HG03457 (cell line): ENCODE data around the gene CASS4.
"Not testable (repeated sequence)": the region's sequence is repeated elsewhere in the genome, so short reads cannot be mapped to it uniquely, and the experiment has no call there.

Experiments used
- ATAC-seq: cut with Tn5 transposase; IDR thresholded peaks from one replicate; pipeline ENCODE4 v1.9.1; 2021; ENCODE audit warnings: moderate number of reproducible peaks; ENCODE audit not compliant: unreplicated experiment

The CASS4 gene, protein sequence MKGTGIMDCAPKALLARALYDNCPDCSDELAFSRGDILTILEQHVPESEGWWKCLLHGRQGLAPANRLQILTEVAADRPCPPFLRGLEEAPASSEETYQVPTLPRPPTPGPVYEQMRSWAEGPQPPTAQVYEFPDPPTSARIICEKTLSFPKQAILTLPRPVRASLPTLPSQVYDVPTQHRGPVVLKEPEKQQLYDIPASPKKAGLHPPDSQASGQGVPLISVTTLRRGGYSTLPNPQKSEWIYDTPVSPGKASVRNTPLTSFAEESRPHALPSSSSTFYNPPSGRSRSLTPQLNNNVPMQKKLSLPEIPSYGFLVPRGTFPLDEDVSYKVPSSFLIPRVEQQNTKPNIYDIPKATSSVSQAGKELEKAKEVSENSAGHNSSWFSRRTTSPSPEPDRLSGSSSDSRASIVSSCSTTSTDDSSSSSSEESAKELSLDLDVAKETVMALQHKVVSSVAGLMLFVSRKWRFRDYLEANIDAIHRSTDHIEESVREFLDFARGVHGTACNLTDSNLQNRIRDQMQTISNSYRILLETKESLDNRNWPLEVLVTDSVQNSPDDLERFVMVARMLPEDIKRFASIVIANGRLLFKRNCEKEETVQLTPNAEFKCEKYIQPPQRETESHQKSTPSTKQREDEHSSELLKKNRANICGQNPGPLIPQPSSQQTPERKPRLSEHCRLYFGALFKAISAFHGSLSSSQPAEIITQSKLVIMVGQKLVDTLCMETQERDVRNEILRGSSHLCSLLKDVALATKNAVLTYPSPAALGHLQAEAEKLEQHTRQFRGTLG

DNA sequence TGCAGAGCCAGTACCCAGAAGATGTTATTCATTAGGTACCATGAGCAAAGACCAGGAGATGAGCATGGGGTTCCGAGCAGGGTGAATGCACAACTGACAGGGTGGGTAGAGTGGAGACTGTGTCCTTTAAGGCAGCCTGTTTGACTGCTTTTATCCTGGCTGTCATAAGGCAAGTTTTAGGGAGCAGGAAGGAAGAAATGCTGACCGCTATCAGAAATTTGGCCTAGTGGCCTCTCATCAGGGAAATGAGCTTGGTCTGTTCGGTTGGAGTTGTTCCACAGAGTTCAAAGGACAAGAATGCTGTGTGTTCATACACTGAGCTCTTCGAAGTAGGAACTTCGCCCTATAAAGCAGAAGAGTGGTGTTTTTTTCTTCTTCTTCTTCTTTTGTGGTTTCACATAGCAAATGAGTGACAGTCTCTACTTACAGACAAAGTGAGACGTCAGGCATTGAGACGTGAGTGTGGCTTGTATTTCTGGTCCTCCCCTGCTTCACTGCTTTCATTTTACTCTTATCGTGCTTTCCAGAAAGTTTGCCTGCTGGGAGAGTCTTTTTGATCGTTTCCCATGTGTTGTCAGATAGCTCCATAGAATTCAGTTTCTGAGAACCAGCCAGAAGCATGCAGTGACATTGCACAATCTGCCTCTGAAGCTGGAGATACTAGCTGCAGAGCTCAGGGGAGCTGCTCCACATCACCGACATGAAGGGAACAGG is at the start of gene CASS4:
CASS4 (plus strand) TSS at position 502 of the 714 bp plus-strand sequence; CDS start at position 701, 199 bp downstream.
- ATAC-seq: no peak

DNA sequence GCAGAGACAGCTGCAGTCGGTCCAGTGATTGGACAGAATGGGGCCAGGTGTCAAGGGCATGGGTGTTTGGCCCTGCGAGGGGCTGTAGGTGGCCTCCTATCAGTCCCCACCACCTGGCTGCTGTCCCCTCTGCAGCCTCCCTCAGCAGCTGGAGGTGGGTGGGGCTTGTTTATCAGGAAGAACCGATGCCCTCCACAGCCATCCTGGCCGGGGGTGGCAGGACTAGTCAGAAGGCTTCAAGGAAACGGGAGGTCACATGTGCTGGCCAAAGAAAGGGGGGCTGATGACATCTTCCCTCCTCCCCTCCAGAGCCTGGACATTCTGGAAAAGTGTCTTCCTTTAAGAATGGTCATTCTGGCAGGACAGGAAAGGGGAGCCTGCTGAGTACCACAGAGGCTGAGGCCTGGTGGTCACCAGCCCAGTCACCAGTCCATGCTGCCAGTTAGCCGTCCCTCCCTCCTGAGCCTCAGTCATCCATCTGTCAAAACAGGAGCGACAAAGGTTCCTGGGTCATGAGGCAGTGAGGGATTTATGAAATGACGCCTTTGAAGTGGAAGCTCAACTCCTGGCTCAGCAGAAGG is 49.1 kb upstream of the CASS4 start:
- no peak for ATAC-seq

DNA sequence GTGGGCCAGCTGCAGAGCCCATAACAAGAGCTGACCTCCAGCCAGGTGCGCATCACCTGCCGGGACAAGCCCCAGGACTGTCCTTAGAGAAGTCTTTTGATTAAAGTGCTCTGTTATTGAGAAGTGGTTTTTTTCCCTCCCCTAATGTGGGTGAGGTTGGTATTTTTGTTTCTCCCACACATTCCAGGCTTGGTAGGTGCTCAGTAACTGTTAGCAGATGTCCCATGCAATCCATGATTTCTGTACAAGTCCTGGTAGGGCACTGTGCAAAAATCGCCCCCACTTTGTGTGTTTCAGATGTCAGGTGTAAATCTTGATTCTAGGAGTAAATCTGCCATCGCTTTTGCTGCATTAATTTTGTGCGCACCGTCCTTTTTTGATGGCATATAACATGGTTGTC is 48.6 kb upstream of the CASS4 start:
- no peak for ATAC-seq

DNA sequence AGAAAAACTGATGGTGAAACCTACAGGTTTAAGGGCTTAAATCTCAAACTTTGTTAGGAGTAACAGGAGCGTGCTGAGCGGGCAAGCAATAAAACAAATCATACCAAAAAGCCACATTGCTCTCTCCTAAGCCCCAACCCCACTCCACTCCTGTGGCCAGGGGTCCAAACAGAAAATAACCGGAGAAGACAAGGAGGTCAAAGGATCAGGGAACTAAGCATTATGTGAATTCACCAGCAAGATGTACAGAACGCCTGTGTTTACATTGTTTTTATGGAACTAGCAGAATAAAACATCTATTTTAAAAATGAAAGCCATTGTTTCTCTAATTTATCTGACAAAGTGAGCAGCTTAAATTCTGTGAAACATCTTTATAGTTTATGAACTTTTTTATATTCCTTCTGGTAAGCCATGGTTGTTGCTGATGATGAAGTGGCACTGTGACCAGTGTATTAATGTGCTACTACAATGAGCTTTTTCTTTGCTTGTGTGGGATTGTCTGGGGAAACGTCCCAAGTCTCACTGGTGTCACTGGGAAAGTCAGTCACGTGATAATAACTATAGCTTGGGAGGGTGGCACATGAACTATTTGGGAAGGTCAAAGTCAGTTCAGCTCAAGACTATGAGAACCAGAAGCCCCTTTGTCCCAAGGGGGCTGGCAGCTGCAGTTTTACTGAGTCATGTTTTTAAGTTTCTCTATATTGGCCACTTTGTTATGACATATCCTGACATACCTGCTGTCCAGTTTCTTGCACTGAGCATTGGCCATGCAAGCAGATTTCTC is 43.5 kb upstream of the CASS4 start:
- no peak for ATAC-seq

DNA sequence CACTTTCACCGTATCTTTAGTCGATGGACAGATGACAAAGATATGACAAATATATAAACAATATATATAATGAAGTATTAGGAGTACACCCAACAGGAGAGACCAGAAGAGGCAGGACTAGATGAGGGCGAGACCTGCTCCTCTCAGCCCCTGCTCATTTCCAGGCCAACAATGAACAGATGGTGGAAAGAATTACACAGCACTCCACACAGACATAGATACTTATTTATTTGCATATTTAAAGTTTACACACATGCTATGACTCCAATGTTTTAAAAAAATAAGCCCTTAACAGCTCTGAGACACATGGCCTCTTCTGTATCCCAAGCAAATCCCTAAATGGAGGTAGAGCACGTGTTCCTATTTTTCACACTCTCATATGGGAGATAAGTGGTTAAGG is 42.9 kb upstream of the CASS4 start:
- ATAC-seq: no peak

DNA sequence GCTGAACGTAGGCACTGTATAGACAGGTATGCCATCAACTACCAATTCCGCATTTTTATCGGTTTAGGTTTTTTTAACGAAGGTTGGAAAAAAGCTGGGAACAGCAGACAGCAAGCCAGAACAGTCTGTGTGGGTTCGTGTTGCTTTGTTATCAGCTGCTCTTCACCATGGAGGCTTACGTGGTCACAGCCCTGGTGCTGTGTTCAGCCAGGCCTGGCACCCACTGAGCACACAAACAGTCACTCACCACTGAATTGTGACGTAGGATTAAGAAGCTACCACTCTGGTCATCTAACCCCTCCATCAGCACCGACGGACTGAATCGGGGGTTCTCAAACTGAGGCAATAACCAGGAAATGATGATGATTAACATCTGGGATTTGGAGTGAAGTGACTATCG is 40.1 kb upstream of the CASS4 start:
- no peak for ATAC-seq

DNA sequence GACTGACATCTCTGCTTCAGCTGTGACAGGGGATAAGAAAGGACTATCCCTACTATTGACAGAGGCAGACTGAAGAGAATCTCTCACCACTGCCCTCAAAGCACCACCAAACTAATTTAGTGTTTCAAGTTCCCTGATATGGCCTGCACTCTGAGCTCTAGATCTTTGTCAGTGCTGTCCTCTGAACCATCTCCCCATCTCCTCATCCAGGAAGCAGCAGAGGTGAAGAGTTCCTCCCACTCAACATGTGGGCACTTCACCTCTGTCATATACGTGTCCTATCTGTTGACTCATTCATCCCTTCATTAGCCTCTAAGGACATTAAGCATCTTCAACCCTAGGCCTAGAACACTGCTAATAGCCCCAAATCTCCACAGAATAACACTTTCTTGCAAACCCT is 39.2 kb upstream of the CASS4 start:
- ATAC-seq: no peak

DNA sequence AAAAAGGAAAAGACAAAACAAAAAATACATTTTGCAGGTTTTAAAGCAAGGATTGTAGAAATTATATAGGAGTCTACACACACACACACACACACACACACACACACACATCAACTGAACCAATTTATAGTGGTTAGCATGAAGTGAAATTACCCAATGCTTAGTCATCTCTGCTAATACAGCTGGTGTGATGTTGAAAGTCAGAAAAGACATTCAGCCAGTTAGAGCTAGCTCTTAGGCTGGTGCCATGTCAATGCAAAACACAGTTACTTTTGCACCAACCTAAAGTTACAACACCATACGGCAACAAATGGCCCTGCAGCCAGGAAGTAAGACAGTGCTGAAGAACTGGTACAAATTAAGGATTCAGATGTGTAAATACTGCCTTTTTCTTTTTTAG is 38.1 kb upstream of the CASS4 start:
- no peak for ATAC-seq

DNA sequence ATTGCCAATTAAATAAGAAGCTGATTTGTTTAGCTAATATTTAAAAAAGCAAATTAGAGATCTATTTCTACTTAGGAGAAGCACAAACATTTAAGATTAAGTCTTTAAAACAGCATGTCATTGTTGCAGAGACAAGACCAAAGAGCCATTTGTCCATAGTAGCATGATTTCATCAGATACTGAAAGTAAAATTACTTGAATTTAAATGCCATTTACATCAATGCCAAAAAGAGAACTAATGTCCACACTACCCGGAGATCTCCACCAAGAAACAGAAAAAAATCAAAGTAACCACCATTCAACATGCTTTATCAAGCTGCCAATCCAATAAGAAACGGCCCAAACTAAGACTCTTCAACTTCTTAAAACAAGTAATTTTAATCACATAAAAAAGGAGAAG is 35.7 kb upstream of the CASS4 start:
- no peak for ATAC-seq

DNA sequence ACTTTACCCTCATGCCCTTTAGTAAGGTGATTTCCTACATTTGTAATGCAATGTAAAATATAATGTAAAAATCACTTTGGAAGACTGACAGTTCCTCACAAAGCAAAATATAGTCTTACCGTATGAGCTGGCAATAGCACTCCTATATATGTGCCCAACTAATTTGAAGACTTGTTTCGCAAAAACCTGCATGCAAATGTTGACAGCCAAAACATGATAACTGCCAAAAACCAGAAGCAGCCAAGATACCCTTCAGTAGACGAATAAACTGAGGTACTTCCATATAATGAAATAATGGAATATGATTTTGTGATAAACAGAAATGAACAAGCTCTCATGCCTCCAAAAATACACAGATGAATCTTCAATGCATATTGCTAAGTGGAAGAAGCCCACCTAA is 33.7 kb upstream of the CASS4 start:
- no peak for ATAC-seq

DNA sequence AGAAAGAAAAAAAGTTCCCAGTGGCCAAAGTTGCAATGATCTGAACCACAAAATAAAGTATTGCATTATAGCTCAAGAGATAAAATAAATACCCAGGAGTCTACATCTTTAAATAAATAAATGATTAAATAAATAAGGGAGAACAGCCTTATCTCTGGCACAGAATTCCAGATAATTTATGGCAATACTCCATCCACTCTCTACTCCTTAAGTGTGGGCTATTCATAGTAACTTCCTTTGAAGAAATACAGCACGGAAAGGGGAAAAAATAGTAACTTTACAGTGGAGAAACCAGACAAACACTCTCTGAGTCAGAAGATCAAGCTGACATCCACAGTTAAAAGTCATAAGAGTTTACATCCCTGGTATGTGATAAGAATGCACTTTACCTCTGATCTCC is 31.7 kb upstream of the CASS4 start:
- no peak for ATAC-seq

DNA sequence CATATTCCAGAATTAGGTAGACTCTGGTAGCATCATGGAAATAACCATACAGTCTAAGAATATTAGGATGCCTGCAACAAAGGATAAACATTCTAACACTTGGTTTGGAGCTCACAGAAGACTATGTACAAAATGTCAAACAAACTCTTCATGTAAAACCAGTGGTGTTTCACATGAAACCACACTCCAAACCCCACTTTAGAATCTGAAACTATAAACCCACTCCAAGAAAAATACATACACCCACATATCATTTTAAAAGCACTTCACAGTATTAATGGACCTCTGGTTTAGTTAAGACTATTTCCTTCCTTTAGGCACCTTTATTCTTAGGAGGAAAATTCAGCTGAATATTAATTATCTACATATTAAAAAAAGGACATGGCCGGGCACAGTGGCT is 30.6 kb upstream of the CASS4 start:
- ATAC-seq: no peak

DNA sequence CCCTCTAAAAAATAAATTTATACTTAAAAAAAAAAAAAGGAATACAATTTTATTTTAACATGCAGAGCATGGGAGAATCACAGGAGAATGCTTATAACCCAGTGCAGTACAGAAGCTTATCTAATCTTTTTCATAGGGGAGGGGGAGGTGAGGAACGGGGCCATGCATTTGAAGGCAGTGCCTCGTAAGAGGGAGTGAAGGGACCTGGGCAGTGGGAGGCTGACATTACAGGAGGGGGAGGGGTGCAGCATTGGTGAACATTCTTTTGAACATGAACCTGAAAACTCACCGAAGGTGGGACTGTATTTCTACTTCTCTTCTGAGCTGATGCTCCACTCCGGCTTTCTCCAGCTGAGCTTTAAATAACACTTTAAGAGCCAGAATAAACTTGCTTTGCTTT is 29.4 kb upstream of the CASS4 start:
- ATAC-seq: no peak

DNA sequence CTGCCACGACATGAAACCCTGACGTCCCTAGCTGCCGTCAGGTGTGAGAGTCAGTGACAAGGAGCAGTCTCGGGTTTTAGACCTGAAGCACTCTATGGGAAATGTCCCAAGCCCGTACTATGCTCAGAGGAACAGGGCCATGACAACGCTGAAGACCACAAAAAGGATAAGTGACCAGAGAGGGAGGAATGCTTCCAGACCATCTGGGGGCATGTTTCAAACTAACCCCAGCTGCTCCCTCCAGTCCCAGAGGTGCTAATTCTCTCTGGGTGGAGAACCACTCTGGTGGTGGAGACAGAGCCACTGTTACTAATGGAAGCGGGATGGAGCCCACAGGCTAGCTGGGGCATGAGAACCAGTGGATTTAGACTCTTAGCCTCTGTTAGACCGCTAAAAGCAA is 28.7 kb upstream of the CASS4 start:
- no peak for ATAC-seq

DNA sequence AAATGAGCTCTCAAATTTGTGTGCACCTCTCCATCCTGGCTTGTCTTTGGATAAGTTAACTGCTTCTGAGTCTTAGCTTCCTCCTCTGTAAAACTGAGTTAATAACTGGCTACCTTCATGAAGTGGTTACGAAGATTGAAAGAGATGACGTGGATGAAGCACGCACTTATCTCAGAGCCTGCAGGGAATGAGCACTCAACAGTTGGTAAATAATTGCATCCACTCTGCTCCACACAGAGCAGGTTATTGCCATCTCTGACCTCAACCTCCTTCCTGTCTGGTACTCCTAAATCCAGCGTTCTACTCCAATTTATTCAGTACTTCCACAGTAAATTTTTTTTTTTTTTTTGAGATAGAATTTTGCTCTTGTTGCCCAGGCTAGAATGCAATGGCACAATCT is 26.9 kb upstream of the CASS4 start:
- no peak for ATAC-seq

DNA sequence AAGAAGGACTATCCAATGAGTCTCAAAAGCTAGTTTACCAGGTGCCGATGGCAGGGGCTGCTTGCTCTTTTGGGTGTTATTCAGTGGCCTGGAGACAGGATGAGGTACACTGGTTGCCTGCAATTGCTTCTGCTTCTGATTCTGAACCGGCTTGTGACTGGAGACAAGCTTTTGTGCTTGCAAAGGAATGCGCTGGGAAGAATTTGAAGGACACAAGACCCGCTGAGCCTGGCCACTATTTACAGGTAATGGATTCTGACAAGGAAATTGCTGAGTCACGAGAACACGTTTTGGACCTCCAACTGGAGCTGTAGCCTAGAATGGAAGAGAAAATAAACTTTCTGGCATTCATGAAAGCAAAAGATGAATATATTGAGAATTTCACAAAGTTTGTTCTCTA is 25.8 kb upstream of the CASS4 start:
- ATAC-seq: no peak

DNA sequence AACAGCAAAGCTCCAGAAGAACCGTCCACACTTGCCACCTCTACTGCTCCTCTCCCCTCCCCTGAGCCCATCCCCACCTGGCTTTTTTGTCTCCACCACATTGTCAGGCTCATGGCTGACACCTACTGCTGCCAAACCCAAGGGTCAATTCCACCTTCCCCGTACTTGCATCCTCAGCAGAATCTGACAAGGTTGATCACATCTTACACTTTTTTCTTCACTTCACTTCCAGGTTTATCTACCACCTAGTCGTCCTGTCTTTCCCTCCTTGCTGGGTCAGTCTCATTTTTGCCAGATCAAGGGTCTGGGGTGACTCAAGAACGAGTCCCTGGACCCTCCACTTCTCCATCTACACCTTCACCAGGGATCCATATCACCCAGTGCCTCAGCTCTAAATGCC is 23.2 kb upstream of the CASS4 start:
- ATAC-seq: no peak

DNA sequence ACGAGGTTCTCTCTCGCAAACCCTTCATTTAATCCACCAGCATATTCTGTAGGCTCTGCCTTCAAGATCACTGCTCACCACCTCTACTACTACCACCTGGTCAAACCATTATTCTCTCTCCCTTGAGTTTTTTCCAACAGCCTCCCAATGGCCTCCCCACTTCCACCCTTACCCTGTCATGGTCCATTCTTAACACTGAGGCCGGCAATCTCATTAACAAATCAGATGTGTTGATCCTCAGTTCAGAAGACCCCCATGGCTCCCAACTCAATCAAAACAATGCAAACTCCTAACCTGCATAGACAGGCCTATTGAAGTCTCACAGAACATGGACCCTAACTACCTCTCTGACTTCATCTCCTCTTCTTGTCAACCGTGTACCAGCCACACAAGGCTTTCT is 22.3 kb upstream of the CASS4 start:
- ATAC-seq: no peak

DNA sequence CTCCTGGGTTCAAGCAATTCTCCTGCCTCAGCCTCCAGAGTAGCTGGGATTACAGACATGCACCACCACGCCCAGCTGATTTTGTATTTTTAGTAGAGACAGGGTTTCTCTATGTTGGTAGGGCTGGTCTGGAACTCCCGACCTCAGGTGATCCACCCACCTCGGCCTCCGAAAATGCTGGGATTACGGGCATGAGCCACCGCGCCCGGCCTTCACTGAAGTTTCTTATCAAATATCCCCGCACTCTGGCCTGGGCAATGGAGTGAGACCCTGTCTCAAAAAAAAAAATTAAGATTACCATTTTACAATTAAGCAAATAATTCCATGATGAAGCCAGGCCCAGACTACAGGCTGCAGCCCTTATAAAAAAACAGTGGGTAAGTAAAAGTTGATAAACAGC is 21.7 kb upstream of the CASS4 start:
- ATAC-seq: not testable (repeated sequence)

DNA sequence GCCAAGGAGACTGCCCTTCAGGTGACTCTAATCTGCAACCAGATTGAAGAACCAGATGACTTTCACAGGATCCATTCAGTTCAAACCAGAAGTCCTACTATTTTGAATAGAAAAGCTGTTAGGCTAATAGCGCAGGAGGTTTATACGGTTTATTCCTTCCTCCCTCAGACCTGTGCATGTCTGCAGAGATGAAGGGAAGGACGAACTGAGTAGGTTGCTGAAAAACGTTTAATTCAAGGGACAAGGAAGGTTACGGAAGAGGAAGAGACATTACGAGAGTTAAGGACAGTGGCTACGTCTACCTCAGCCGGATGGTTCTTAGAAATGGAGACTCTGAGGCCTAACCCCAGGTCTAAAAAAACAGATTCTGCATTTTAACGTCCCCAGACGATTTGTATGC is 21.0 kb upstream of the CASS4 start:
- ATAC-seq: no peak
